Neural cell (in vitro differentiated cells): ENCODE results near the gene CHP2.

Source experiments
- CTCF ChIP-seq: fragments of 450-650 bp; IDR thresholded peaks from 2 replicates; pipeline ENCODE4 v1.5.1; 2014; ENCODE audit warnings: antibody characterized with exemption, mild to moderate bottlenecking, moderate library complexity; ENCODE audit not compliant: poor library complexity, severe bottlenecking
- EP300 ChIP-seq: fragments of 450-650 bp; conservative IDR thresholded peaks from 2 replicates; pipeline ENCODE4 v1.6.1; 2014; ENCODE audit warnings: antibody characterized with exemption, mild to moderate bottlenecking, moderate library complexity; ENCODE audit not compliant: poor library complexity, severe bottlenecking
- EZH2 ChIP-seq: fragments of 200-600, 300-800 bp; shearing (Covaris generic), sonication (generic); IDR thresholded peaks from 2 replicates; pipeline ENCODE4 v1.6.1; 2014; ENCODE audit warnings: antibody characterized with exemption, low read length, borderline replicate concordance, mild to moderate bottlenecking; ENCODE audit not compliant: insufficient read depth, poor library complexity, severe bottlenecking
- MXI1 ChIP-seq: fragments of 450-650 bp; conservative IDR thresholded peaks from 2 replicates; pipeline ENCODE4 v1.6.1; 2014; ENCODE audit warnings: antibody characterized with exemption, mild to moderate bottlenecking; ENCODE audit not compliant: poor library complexity, severe bottlenecking
- POLR2AphosphoS5 ChIP-seq: IDR thresholded peaks from 2 replicates; pipeline ENCODE4 v1.6.1; 2012
- RAD21 ChIP-seq: fragments of 450-650 bp; conservative IDR thresholded peaks from 2 replicates; pipeline ENCODE4 v1.6.1; 2014; ENCODE audit warnings: antibody characterized with exemption, mild to moderate bottlenecking, moderate library complexity
- REST ChIP-seq: IDR thresholded peaks from 2 replicates; pipeline ENCODE4 v1.6.1; 2012; ENCODE audit warnings: borderline replicate concordance
- SMC3 ChIP-seq: fragments of 450-650 bp; conservative IDR thresholded peaks from 2 replicates; pipeline ENCODE4 v1.6.1; 2014; ENCODE audit warnings: antibody characterized with exemption, mild to moderate bottlenecking, moderate library complexity; ENCODE audit not compliant: poor library complexity
- TAF1 ChIP-seq: IDR thresholded peaks from 2 replicates; pipeline ENCODE4 v1.6.1; 2012; ENCODE audit warnings: low read depth

- no peak for TF ChIP-seq TAF1
- no peak for TF ChIP-seq CTCF
- TF ChIP-seq EP300 = no peak
- no peak for TF ChIP-seq REST
- no peak for TF ChIP-seq EZH2
- no peak for TF ChIP-seq POLR2AphosphoS5
- no peak for TF ChIP-seq RAD21
- no peak for TF ChIP-seq SMC3
- no peak for TF ChIP-seq MXI1
These were observed 30.1 kb downstream of the CHP2 start for GRCh38 chr16:23784811-23785447.
